ENCODE data around the gene PHF2.

GRCh38 chr9:93543117-93543516 lies 33.3 kb upstream of the PHF2 start:
- TF ChIP-seq POLR2A (IDR thresholded peaks at IDR 0.05) (no peak), CTCF (IDR thresholded peaks at IDR 0.05) (no peak)
